Effector CD4-positive, alpha-beta T cell (primary cell): Measurements from ENCODE around the gene MYBBP1A.
A peak's percentile ranks its signal among the peaks of the same experiment; 100 is the strongest.

ENCODE experiments used
- DNase-seq: peaks from one replicate; pipeline ENCODE4 v3.0.0-alpha.2; 2020

The MYBBP1A gene

GRCh38 chr17:4499431-4500190 lies 55.6 kb downstream of the MYBBP1A start:
- no peak for DNase-seq

- DNase-seq: peak; percentile 22
These were observed 56.5 kb downstream of the MYBBP1A start, which contains the start of gene SPNS2 for GRCh38 chr17:4498461-4499397. TSS of gene SPNS2 (plus strand) at chr17:4498881. CDS start at chr17:4499048, 167 bp downstream.

GRCh38 chr17:4497101-4497824 lies 57.9 kb downstream of the MYBBP1A start:
- DNase-seq: no peak

GRCh38 chr17:4492721-4493561 lies 62.2 kb downstream of the MYBBP1A start:
- DNase-seq: no peak

GRCh38 chr17:4490637-4491061 lies 64.5 kb downstream of the MYBBP1A start:
- no peak for DNase-seq

GRCh38 chr17:4490109-4490591 lies 65.0 kb downstream of the MYBBP1A start:
- no peak for DNase-seq

- no peak for DNase-seq
These were observed 66.1 kb downstream of the MYBBP1A start for GRCh38 chr17:4488989-4489595.
